GM12801 (cell line): ENCODE measurements around the gene POU5F2.

Experiments used
- CTCF ChIP-seq: IDR thresholded peaks from one replicate; pipeline ENCODE4 v1.5.1; 2011; ENCODE audit warnings: control low read depth; ENCODE audit not compliant: insufficient read length; ENCODE audit errors: extremely low read depth

The POU5F2 gene

GRCh38 chr5:93741136-93741811 lies at the start of gene POU5F2:
Gene POU5F2, minus strand, starts transcription at chr5:93741600. Its CDS starts 37 bp downstream, at chr5:93741563.
- no peak for TF ChIP-seq CTCF

GRCh38 chr5:93790401-93790800 lies 49.0 kb upstream of the POU5F2 start:
- no peak for TF ChIP-seq CTCF

- TF ChIP-seq CTCF = no peak
Measured at GRCh38 chr5:93789173-93790067, 48.0 kb upstream of the POU5F2 start.

GRCh38 chr5:93787598-93787997 lies 46.2 kb upstream of the POU5F2 start:
- no peak for TF ChIP-seq CTCF

GRCh38 chr5:93785475-93785874 lies 44.1 kb upstream of the POU5F2 start:
- no peak for TF ChIP-seq CTCF

- no peak for TF ChIP-seq CTCF
Measured at GRCh38 chr5:93782978-93783377, 41.6 kb upstream of the POU5F2 start.

GRCh38 chr5:93777620-93778019 lies 36.2 kb upstream of the POU5F2 start:
- TF ChIP-seq CTCF = no peak
